Right atrium auricular region (tissue), 2 donors: Measurements from ENCODE around the gene DNAJA4. TPM values are rescaled to one million over a fixed set of nuclear protein-coding genes. Genes with fewer than 3 reads are reported as not detected.

Source experiments
- DNase-seq: peaks from one replicate; pipeline ENCODE4 v3.0.0-alpha.2; 2019; ENCODE audit warnings: low spot score
- H3K27ac ChIP-seq, 2 donors: fragments of 200-600 bp; sonication (generic); 1 replicate in 1 of 2; 2 replicates in 1 of 2; pipeline ENCODE4 v1.5.1; 2016 to 2019
- H3K27me3 ChIP-seq, 2 donors: fragments of 200-600 bp; sonication (generic); one replicate each; pipeline versions ENCODE4 v1.5.1 to v1.6.0; 2017 to 2019
- H3K36me3 ChIP-seq: fragments of 200-600 bp; sonication (generic); one replicate; pipeline ENCODE4 v1.5.1; 2016
- H3K4me1 ChIP-seq, 2 donors: fragments of 200-600 bp; sonication (generic); one replicate each; pipeline versions ENCODE4 v1.5.1 to v1.6.0; 2017 to 2019
- H3K4me3 ChIP-seq, 2 donors: fragments of 200-600 bp; sonication (generic); 1 replicate in 1 of 2; 2 replicates in 1 of 2; pipeline ENCODE4 v1.5.1; 2017 to 2019; ENCODE audit warnings: mild to moderate bottlenecking in 1 of 2, moderate library complexity in 1 of 2
- H3K9me3 ChIP-seq, 2 donors: fragments of 200-600 bp; sonication (generic); one replicate each; pipeline ENCODE4 v1.5.1; 2019
- total RNA-seq, 2 donors: library from RNA; depleted of rRNA; stranded (reverse); fragments of >200 nt; gene quantifications; one replicate each; pipeline ENCODE4 v1.1.0, GENCODE V29; 2016
- TF ChIP-seq, protein P1 (sequence below), 2 donors: fragments of 200-600 bp; sonication (generic); IDR thresholded peaks; one replicate each; pipeline ENCODE4 v1.5.1; 2019; ENCODE audit warnings: antibody characterized with exemption in 2 of 2

Gene DNAJA4
- total RNA-seq, 2 donors from 2014 or later = 70.0 to 78.0 TPM

DNA sequence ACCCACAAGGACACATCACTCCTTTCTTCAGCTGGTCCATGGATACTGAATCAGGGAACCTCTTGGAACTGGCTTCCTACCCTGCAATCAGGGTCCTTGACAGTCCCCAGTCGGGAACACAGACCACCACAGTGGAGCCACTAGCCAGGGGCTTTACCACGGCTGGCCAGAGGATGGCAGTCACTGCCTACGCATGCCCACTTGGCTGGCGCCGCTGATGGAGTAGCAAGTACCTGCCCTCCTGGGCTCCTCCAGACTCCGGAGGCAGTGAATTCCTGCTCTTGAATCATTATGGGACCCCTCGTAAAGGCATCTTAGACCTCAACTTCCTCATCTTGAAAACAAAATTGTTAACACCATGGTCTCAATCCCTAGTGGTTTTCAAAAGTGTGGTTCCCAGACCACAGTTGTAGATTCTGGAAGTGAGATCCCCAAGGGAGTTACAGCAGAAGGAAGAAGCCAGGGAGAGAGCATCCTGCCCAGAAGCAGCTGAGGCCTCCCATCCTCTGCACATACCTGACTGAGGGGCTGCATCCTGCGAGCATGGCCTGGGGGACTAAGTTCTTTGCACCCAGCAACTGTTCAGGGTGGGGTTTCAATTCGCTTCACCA lies 44.2 kb downstream of the DNAJA4 start:
- Histone ChIP-seq H3K9me3 (no peaks in the 10 kb centered on the region), H3K27ac (no peak overlapping the region), H3K4me1 (no peaks in the 10 kb centered on the region), H3K27me3 (no peaks in the 10 kb centered on the region), H3K4me3 (no peak overlapping the region), H3K36me3 (no peaks in the 10 kb centered on the region)
- TF ChIP-seq, protein P1, sequence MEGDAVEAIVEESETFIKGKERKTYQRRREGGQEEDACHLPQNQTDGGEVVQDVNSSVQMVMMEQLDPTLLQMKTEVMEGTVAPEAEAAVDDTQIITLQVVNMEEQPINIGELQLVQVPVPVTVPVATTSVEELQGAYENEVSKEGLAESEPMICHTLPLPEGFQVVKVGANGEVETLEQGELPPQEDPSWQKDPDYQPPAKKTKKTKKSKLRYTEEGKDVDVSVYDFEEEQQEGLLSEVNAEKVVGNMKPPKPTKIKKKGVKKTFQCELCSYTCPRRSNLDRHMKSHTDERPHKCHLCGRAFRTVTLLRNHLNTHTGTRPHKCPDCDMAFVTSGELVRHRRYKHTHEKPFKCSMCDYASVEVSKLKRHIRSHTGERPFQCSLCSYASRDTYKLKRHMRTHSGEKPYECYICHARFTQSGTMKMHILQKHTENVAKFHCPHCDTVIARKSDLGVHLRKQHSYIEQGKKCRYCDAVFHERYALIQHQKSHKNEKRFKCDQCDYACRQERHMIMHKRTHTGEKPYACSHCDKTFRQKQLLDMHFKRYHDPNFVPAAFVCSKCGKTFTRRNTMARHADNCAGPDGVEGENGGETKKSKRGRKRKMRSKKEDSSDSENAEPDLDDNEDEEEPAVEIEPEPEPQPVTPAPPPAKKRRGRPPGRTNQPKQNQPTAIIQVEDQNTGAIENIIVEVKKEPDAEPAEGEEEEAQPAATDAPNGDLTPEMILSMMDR (IDR thresholded peaks at IDR 0.05) = peak; percentile 56 to 87
- DNase-seq = no peak

DNA sequence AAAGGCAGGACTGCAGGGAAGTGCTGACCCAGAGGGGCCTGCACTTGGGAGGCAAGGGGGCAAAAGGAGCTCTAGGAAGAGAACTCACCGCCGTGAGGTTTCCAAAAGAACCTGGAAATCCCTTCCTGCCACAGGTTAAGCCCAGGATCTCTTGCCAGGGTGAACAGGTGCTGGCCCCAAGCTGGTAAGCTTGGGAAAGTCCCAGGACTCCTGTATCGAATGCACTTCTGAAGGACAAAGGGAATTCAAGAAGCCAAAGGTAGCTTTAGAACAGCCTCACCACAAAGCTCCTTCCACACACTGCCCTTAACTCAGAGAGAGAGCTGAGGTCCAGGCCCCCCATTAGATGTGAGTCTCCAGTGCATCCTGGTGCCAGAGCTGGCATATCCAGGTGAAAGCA lies 46.9 kb downstream of the DNAJA4 start:
- Histone ChIP-seq H3K36me3 (no peaks in the 10 kb centered on the region), H3K27ac (no peak overlapping the region), H3K9me3 (no peaks in the 10 kb centered on the region), H3K4me3 (no peak overlapping the region), H3K27me3 (no peaks in the 10 kb centered on the region), H3K4me1 (no peaks in the 10 kb centered on the region)
- DNase-seq = no peak
- TF ChIP-seq, protein P1 (IDR thresholded peaks at IDR 0.05) = no peak

- DNase-seq = no peak
- H3K36me3 ChIP-seq = no peaks in the 10 kb centered on the region
- TF ChIP-seq, protein P1 (IDR thresholded peaks at IDR 0.05) = no peak
- H3K4me3 ChIP-seq = no peak overlapping the region
- no peaks in the 10 kb centered on the region for H3K9me3 ChIP-seq
- no peak overlapping the region for H3K27ac ChIP-seq
- H3K4me1 ChIP-seq = no peaks in the 10 kb centered on the region
- H3K27me3 ChIP-seq = no peaks in the 10 kb centered on the region
These were observed 48.2 kb downstream of the DNAJA4 start for GRCh38 chr15:78312536-78312935.

DNA sequence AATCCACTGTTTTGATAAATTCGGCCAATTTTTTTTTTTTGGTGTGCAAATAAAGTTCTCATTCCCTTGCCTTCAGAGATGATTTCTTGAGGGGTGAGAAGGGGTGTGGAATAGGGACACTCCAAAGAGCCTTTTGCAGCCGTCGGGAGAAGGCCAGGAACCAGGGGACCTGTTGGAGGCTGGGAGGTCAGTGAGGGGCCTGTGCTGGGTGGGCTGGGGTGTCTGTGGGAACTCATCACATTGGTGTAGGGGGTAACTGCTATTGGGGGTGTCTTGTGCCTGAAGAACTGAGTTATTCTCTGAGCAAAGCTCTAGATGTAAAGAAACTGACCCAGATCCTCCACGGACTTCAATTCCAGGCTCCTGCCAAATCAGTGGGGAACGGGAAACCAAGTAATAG lies 48.6 kb downstream of the DNAJA4 start:
- H3K27me3 ChIP-seq = no peaks in the 10 kb centered on the region
- no peak overlapping the region for H3K4me3 ChIP-seq
- H3K27ac ChIP-seq = no peak overlapping the region
- H3K4me1 ChIP-seq = no peaks in the 10 kb centered on the region
- TF ChIP-seq, protein P1 (IDR thresholded peaks at IDR 0.05) = no peak
- H3K9me3 ChIP-seq = no peaks in the 10 kb centered on the region
- no peak for DNase-seq
- H3K36me3 ChIP-seq = no peaks in the 10 kb centered on the region

- H3K9me3 ChIP-seq = no peaks in the 10 kb centered on the region
- H3K4me1 ChIP-seq = no peaks in the 10 kb centered on the region
- no peaks in the 10 kb centered on the region for H3K36me3 ChIP-seq
- TF ChIP-seq, protein P1 (IDR thresholded peaks at IDR 0.05) = no peak
- no peak overlapping the region for H3K27ac ChIP-seq
- no peaks in the 10 kb centered on the region for H3K27me3 ChIP-seq
- H3K4me3 ChIP-seq = no peak overlapping the region
- DNase-seq = no peak
These were observed 49.0 kb downstream of the DNAJA4 start for GRCh38 chr15:78313383-78313782.

GRCh38 chr15:78314181-78314581 lies 49.8 kb downstream of the DNAJA4 start:
- H3K27me3 ChIP-seq = no peaks in the 10 kb centered on the region
- no peaks in the 10 kb centered on the region for H3K9me3 ChIP-seq
- DNase-seq = no peak
- H3K4me3 ChIP-seq = no peak overlapping the region
- TF ChIP-seq, protein P1 (IDR thresholded peaks at IDR 0.05) = no peak
- no peak overlapping the region for H3K27ac ChIP-seq
- H3K4me1 ChIP-seq = no peaks in the 10 kb centered on the region
- H3K36me3 ChIP-seq = no peaks in the 10 kb centered on the region
